ENCODE data around the gene DLG2. TPM values are rescaled to one million over a fixed set of nuclear protein-coding genes. Genes with fewer than 3 reads are reported as not detected.
A peak's percentile ranks its signal among the peaks of the same experiment; 100 is the strongest.

DLG2 gene
- total and polyA plus RNA-seq, 3 experiments from 2014 or later: 0.81 to 1.5 (median 1.3) TPM

DNA sequence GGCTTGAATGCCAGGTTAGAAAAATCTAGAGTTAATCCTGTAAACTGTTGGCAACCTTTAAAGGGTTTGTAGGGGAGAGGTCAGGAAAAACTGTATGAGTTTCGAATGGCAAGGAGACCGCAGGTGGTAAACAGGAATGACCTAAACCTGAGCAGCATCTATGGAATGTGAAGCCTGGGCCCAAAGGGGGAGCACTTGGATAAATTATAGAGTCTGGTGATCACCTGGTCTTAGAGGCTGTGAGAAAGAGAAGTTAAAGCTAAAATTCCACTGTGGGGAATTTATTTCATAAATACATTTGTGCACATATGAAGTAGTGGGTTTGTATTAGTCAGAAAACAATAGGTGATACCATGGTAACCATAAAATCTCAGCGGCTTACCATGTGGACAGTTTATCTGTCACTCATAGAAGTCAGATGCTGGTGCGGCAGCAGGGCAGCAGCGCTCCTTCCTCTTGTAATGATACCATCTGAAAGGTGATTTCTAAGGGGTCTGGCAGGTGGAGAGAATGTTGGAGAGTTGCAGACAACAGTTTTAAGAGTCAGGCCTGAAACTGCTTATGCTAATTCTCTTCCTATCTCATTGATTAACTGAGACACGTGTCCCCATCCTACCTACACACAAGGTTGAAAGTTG, 1236.6 kb downstream of the DLG2 start:
- no peak overlapping the region for H3K27ac ChIP-seq (ENCODE audit: low read depth, low read length)
- CTCF ChIA-PET: no interaction called here
- H3K4me3 Mint-ChIP-seq: no peak overlapping the region
- DNase-seq: no peak
- no peaks in the 10 kb centered on the region for H3K36me3 Mint-ChIP-seq
- H3K36me3 ChIP-seq (ENCODE audit: insufficient read depth, low read length): no peaks in the 10 kb centered on the region
- H3K27ac Mint-ChIP-seq: no peak overlapping the region
- H3K4me1 Mint-ChIP-seq: no peaks in the 10 kb centered on the region
- H3K9me3 ChIP-seq (ENCODE audit: low read length): no peaks in the 10 kb centered on the region
- no peaks in the 10 kb centered on the region for H3K4me1 ChIP-seq (ENCODE audit: insufficient read depth, low read length)
- H3K27me3 ChIP-seq (ENCODE audit: insufficient read depth, low read length, poor library complexity, severe bottlenecking): no peaks in the 10 kb centered on the region
- no peaks in the 10 kb centered on the region for H3K27me3 Mint-ChIP-seq
- POLR2A ChIA-PET: no interaction called here
- H3K9me3 Mint-ChIP-seq: peaks cover 2 to 9% (median 4%) of the 10 kb centered on the region in 5 donors
- no peak overlapping the region for H3K4me3 ChIP-seq (ENCODE audit: low read length)

DNA sequence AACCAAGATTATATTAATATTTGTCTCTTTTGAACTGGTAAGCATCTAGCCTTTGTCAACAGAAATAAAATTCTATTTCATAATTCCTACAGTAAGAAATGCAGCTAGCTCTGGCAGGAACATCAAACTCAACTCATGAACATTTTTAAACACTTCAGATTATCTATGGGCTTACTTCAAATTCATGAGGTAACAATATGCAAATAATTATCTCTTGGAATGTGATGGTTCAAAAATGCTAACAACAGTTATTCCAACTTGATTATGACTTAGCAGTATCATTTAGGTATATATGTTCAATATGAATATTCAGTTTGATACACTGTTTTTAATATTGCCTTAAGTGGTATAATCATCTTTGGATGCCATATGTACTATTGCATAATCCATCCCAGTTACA, 1237.4 kb downstream of the DLG2 start:
- no peaks in the 10 kb centered on the region for H3K27me3 Mint-ChIP-seq
- Histone ChIP-seq H3K4me3 (ENCODE audit: low read length) (no peak overlapping the region), H3K9me3 (ENCODE audit: low read length) (no peaks in the 10 kb centered on the region), H3K4me1 (ENCODE audit: insufficient read depth, low read length) (no peaks in the 10 kb centered on the region), H3K36me3 (ENCODE audit: insufficient read depth, low read length) (no peaks in the 10 kb centered on the region), H3K27me3 (ENCODE audit: insufficient read depth, low read length, poor library complexity, severe bottlenecking) (no peaks in the 10 kb centered on the region), H3K27ac (ENCODE audit: low read depth, low read length) (no peak overlapping the region)
- DNase-seq: no peak
- H3K9me3 Mint-ChIP-seq: peaks cover 0 to 9% (median 2%) of the 10 kb centered on the region in 5 donors
- H3K4me1 Mint-ChIP-seq: no peaks in the 10 kb centered on the region
- H3K27ac Mint-ChIP-seq: no peak overlapping the region
- H3K4me3 Mint-ChIP-seq: no peak overlapping the region
- no peaks in the 10 kb centered on the region for H3K36me3 Mint-ChIP-seq
- ChIA-PET POLR2A (no interaction called here), CTCF (no interaction called here)

DNA sequence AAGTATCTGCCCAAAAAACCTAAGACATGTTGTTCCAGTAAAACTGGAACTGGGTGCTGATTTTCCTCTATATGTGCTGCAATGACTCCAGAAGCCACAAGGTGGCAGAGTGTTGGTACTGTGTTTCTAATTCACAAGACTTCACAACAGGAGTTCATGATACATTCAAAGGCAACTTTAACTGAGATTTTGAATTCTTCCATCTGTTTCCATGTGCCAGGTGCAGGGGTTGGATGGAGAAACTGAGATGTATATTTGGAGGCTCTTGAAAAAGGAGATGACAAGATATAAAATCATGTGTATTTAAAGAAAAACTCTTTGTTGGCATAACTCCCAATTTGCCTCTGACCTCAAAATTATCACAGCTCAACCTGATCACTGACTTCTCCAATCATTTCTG, 1242.4 kb downstream of the DLG2 start:
- H3K36me3 ChIP-seq (ENCODE audit: insufficient read depth, low read length): no peaks in the 10 kb centered on the region
- peak in 1 of 5 donors; percentile 5 for DNase-seq
- H3K27ac ChIP-seq (ENCODE audit: low read depth, low read length): no peak overlapping the region
- H3K27me3 ChIP-seq (ENCODE audit: insufficient read depth, low read length, poor library complexity, severe bottlenecking): no peaks in the 10 kb centered on the region
- no peak overlapping the region for H3K4me3 ChIP-seq (ENCODE audit: low read length)
- Mint-ChIP-seq H3K27me3 (no peaks in the 10 kb centered on the region), H3K36me3 (no peaks in the 10 kb centered on the region), H3K27ac (no peak overlapping the region), H3K4me1 (no peaks in the 10 kb centered on the region), H3K9me3 (peaks cover 0 to 3% (median 0%) of the 10 kb centered on the region in 5 donors), H3K4me3 (no peak overlapping the region)
- ChIA-PET CTCF (no interaction called here), POLR2A (no interaction called here)
- no peaks in the 10 kb centered on the region for H3K9me3 ChIP-seq (ENCODE audit: low read length)
- H3K4me1 ChIP-seq (ENCODE audit: insufficient read depth, low read length): no peaks in the 10 kb centered on the region

DNA sequence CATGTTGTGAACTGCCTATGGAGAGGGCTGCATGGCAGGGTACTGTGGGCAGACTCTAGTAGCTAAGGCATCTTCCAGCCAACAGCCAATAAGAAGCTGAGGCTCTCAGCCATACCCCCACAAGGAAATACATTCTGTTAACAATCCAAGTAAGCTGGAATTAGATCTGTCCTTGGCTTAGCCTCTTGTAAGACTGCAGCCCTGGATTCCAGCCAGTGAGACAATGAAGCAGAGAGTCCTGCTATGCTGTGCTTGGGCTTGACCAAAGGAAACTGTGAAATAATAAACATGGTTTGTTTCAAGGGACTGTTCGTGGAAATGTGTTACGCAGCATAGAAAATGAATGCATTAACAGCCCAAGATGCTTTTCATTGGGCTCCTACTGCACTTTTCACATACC, 1243.6 kb downstream of the DLG2 start:
- no peak for DNase-seq
- ChIA-PET POLR2A (no interaction called here), CTCF (no interaction called here)
- H3K9me3 Mint-ChIP-seq: peaks cover 0 to 14% (median 0%) of the 10 kb centered on the region in 5 donors
- no peaks in the 10 kb centered on the region for H3K4me1 ChIP-seq (ENCODE audit: insufficient read depth, low read length)
- no peaks in the 10 kb centered on the region for H3K27me3 Mint-ChIP-seq
- H3K36me3 ChIP-seq (ENCODE audit: insufficient read depth, low read length): no peaks in the 10 kb centered on the region
- no peaks in the 10 kb centered on the region for H3K9me3 ChIP-seq (ENCODE audit: low read length)
- no peak overlapping the region for H3K4me3 Mint-ChIP-seq
- no peaks in the 10 kb centered on the region for H3K4me1 Mint-ChIP-seq
- H3K27me3 ChIP-seq (ENCODE audit: insufficient read depth, low read length, poor library complexity, severe bottlenecking): no peaks in the 10 kb centered on the region
- no peaks in the 10 kb centered on the region for H3K36me3 Mint-ChIP-seq
- H3K27ac Mint-ChIP-seq: no peak overlapping the region
- no peak overlapping the region for H3K4me3 ChIP-seq (ENCODE audit: low read length)
- H3K27ac ChIP-seq (ENCODE audit: low read depth, low read length): no peak overlapping the region

- Histone ChIP-seq H3K4me3 (ENCODE audit: low read length) (no peak overlapping the region), H3K4me1 (ENCODE audit: insufficient read depth, low read length) (no peaks in the 10 kb centered on the region), H3K36me3 (ENCODE audit: insufficient read depth, low read length) (no peaks in the 10 kb centered on the region), H3K27me3 (ENCODE audit: insufficient read depth, low read length, poor library complexity, severe bottlenecking) (no peaks in the 10 kb centered on the region), H3K9me3 (ENCODE audit: low read length) (no peaks in the 10 kb centered on the region), H3K27ac (ENCODE audit: low read depth, low read length) (no peak overlapping the region)
- no peaks in the 10 kb centered on the region for H3K36me3 Mint-ChIP-seq
- H3K4me1 Mint-ChIP-seq: no peaks in the 10 kb centered on the region
- POLR2A ChIA-PET: no interaction called here
- H3K9me3 Mint-ChIP-seq: peaks cover 0 to 15% (median 0%) of the 10 kb centered on the region in 5 donors
- no peak overlapping the region for H3K27ac Mint-ChIP-seq
- H3K4me3 Mint-ChIP-seq: no peak overlapping the region
- CTCF ChIA-PET: no interaction called here
- H3K27me3 Mint-ChIP-seq: no peaks in the 10 kb centered on the region
- DNase-seq: no peak
Measured at GRCh38 chr11:84381666-84382065, 1245.5 kb downstream of the DLG2 start.

- Histone ChIP-seq H3K9me3 (ENCODE audit: low read length) (no peaks in the 10 kb centered on the region), H3K4me1 (ENCODE audit: insufficient read depth, low read length) (no peaks in the 10 kb centered on the region), H3K27ac (ENCODE audit: low read depth, low read length) (no peak overlapping the region), H3K4me3 (ENCODE audit: low read length) (no peak overlapping the region), H3K27me3 (ENCODE audit: insufficient read depth, low read length, poor library complexity, severe bottlenecking) (no peaks in the 10 kb centered on the region), H3K36me3 (ENCODE audit: insufficient read depth, low read length) (no peaks in the 10 kb centered on the region)
- no peak overlapping the region for H3K4me3 Mint-ChIP-seq
- H3K36me3 Mint-ChIP-seq: no peaks in the 10 kb centered on the region
- no peak for DNase-seq
- ChIA-PET POLR2A (no interaction called here), CTCF (no interaction called here)
- H3K4me1 Mint-ChIP-seq: no peaks in the 10 kb centered on the region
- peaks cover 4 to 17% (median 8%) of the 10 kb centered on the region in 5 donors for H3K9me3 Mint-ChIP-seq
- no peak overlapping the region for H3K27ac Mint-ChIP-seq
- no peaks in the 10 kb centered on the region for H3K27me3 Mint-ChIP-seq
Measured at GRCh38 chr11:84372381-84372950, 1254.7 kb downstream of the DLG2 start.

GRCh38 chr11:84358034-84358433, 1269.1 kb downstream of the DLG2 start:
- no peaks in the 10 kb centered on the region for H3K27me3 Mint-ChIP-seq

DNA sequence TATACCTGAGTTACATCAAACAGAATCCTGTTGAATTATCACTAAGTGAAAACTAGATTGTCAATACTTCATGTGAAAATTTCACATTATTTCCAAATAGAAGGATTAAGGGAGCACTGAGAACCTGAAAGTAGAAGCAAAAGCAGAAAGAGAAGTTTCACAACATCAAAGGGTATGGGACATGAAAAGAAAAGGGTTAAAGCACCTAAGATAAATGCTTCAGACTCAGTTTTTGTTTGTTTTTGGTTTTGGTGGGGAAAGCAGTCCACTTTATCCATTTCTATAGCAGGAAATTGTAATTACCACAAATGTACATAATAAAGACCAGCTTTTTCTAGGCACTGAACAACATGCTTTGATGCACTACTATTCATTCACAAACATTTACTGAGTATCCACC, 1271.2 kb downstream of the DLG2 start:
- no peaks in the 10 kb centered on the region for H3K27me3 Mint-ChIP-seq
- H3K4me3 Mint-ChIP-seq: no peak overlapping the region
- DNase-seq: no peak
- H3K9me3 Mint-ChIP-seq: peaks cover 2 to 36% (median 8%) of the 10 kb centered on the region in 5 donors
- no peaks in the 10 kb centered on the region for H3K4me1 Mint-ChIP-seq
- Histone ChIP-seq H3K4me1 (ENCODE audit: insufficient read depth, low read length) (no peaks in the 10 kb centered on the region), H3K27ac (ENCODE audit: low read depth, low read length) (no peak overlapping the region), H3K9me3 (ENCODE audit: low read length) (no peaks in the 10 kb centered on the region), H3K36me3 (ENCODE audit: insufficient read depth, low read length) (no peaks in the 10 kb centered on the region), H3K27me3 (ENCODE audit: insufficient read depth, low read length, poor library complexity, severe bottlenecking) (no peaks in the 10 kb centered on the region), H3K4me3 (ENCODE audit: low read length) (no peak overlapping the region)
- no peak overlapping the region for H3K27ac Mint-ChIP-seq
- ChIA-PET CTCF (no interaction called here), POLR2A (no interaction called here)
- no peaks in the 10 kb centered on the region for H3K36me3 Mint-ChIP-seq

More at GRCh38 chr11:84358034-84358433, 1269.1 kb downstream of the DLG2 start:
- Mint-ChIP-seq H3K36me3 (no peaks in the 10 kb centered on the region), H3K4me3 (no peak overlapping the region), H3K4me1 (no peaks in the 10 kb centered on the region), H3K27ac (no peak overlapping the region), H3K9me3 (peaks cover 2 to 30% (median 8%) of the 10 kb centered on the region in 5 donors)
- Histone ChIP-seq H3K27ac (ENCODE audit: low read depth, low read length) (no peak overlapping the region), H3K9me3 (ENCODE audit: low read length) (no peaks in the 10 kb centered on the region), H3K36me3 (ENCODE audit: insufficient read depth, low read length) (no peaks in the 10 kb centered on the region), H3K27me3 (ENCODE audit: insufficient read depth, low read length, poor library complexity, severe bottlenecking) (no peaks in the 10 kb centered on the region), H3K4me3 (ENCODE audit: low read length) (no peak overlapping the region), H3K4me1 (ENCODE audit: insufficient read depth, low read length) (no peaks in the 10 kb centered on the region)
- no peak for DNase-seq
- ChIA-PET CTCF (interaction anchor here (0.7 kb wide), 1 partner anchor 181 kb away, joined by 3 read pairs; no protein-coding TSS in a partner anchor), POLR2A (no interaction called here)
